ENCODE data around the gene FBXO21.

DNA sequence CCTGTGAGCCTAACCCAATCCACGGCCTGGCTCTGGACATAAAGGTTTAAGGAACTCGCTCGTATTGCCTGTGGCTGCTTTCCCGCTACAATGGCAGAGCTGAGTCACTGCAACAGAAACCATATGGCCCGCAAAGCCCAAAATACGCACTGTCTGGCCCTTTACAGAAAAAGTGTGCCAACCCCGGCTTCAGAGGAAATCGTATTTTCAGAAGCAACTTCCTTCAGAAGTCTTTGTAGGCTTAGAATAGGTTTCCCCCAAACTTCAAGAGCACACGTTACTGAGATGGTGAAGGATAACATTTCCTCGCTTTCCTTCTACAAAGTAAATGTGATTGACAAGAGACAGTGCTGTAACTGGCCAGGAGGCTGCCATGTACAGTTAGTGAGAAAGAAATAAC lies 56.2 kb downstream of the FBXO21 start:
- TF ChIP-seq, protein P1, sequence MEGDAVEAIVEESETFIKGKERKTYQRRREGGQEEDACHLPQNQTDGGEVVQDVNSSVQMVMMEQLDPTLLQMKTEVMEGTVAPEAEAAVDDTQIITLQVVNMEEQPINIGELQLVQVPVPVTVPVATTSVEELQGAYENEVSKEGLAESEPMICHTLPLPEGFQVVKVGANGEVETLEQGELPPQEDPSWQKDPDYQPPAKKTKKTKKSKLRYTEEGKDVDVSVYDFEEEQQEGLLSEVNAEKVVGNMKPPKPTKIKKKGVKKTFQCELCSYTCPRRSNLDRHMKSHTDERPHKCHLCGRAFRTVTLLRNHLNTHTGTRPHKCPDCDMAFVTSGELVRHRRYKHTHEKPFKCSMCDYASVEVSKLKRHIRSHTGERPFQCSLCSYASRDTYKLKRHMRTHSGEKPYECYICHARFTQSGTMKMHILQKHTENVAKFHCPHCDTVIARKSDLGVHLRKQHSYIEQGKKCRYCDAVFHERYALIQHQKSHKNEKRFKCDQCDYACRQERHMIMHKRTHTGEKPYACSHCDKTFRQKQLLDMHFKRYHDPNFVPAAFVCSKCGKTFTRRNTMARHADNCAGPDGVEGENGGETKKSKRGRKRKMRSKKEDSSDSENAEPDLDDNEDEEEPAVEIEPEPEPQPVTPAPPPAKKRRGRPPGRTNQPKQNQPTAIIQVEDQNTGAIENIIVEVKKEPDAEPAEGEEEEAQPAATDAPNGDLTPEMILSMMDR (IDR thresholded peaks at IDR 0.05), result no peak
- TF ChIP-seq ZFX (IDR thresholded peaks at IDR 0.05; ENCODE audit: borderline replicate concordance), result no peak

Data from 22Rv1 (cell line).